MM.1S (cell line): ENCODE results near the gene NSUN4.

Experiments used
- DNase-seq: peaks from one replicate; pipeline ENCODE4 v3.0.0-alpha.2; 2015
- H2AFZ ChIP-seq: fragments of 300-600 bp; sonication (generic); 2 replicates; pipeline ENCODE4 v1.6.0; 2016; ENCODE audit warnings: antibody characterized with exemption, low read length
- H3F3A ChIP-seq: fragments of 300-600 bp; sonication (generic); 2 replicates; pipeline ENCODE4 v1.6.1; 2016; ENCODE audit warnings: mild to moderate bottlenecking, antibody characterized with exemption, low read length, moderate library complexity, mixed read lengths; ENCODE audit not compliant: insufficient read depth
- H3K27ac ChIP-seq: fragments of 300-600 bp; sonication (generic); 2 replicates; pipeline ENCODE4 v1.5.1; 2016; ENCODE audit warnings: mild to moderate bottlenecking, low read length
- H3K27me3 ChIP-seq: fragments of 300-600 bp; sonication (generic); replicated peaks from 2 replicates; pipeline ENCODE4 v1.6.0; 2016; ENCODE audit warnings: low read length; ENCODE audit not compliant: insufficient read depth
- H3K36me3 ChIP-seq: fragments of 300-600 bp; sonication (generic); replicated peaks from 2 replicates; pipeline ENCODE4 v1.6.1; 2016; ENCODE audit warnings: mild to moderate bottlenecking, low read length, mixed read lengths; ENCODE audit not compliant: insufficient read depth
- H3K4me1 ChIP-seq: fragments of 300-600 bp; sonication (generic); 2 replicates; pipeline ENCODE4 v1.6.1; 2016; ENCODE audit warnings: low read length, mixed read lengths
- H3K4me2 ChIP-seq: fragments of 300-600 bp; sonication (generic); 2 replicates; pipeline ENCODE4 v1.6.0; 2016; ENCODE audit warnings: low read depth, low read length
- H3K4me3 ChIP-seq: fragments of 300-600 bp; sonication (generic); 2 replicates; pipeline ENCODE4 v1.5.1; 2016; ENCODE audit warnings: low read length, mixed read lengths
- H3K79me2 ChIP-seq: fragments of 300-600 bp; sonication (generic); 2 replicates; pipeline ENCODE4 v1.6.1; 2016; ENCODE audit warnings: mixed run types, low read length, mixed read lengths
- H3K9ac ChIP-seq: fragments of 300-600 bp; sonication (generic); 2 replicates; pipeline ENCODE4 v1.6.1; 2016; ENCODE audit warnings: low read length, mixed read lengths
- H3K9me2 ChIP-seq: fragments of 300-600 bp; sonication (generic); replicated peaks from 2 replicates; pipeline ENCODE4 v1.6.1; 2016; ENCODE audit warnings: mild to moderate bottlenecking, low read length, mixed read lengths; ENCODE audit not compliant: insufficient read depth
- H3K9me3 ChIP-seq: fragments of 300-600 bp; sonication (generic); replicated peaks from 2 replicates; pipeline ENCODE4 v1.6.1; 2016; ENCODE audit warnings: mild to moderate bottlenecking, low read length, mixed read lengths; ENCODE audit not compliant: insufficient read depth
- H4K20me1 ChIP-seq: fragments of 300-600 bp; sonication (generic); 2 replicates; pipeline ENCODE4 v1.6.1; 2016; ENCODE audit warnings: mild to moderate bottlenecking, low read length, moderate library complexity, mixed read lengths; ENCODE audit not compliant: insufficient read depth
- CTCF ChIP-seq: fragments of 300-600 bp; sonication (generic); IDR thresholded peaks from 2 replicates; pipeline ENCODE4 v1.5.1; 2016; ENCODE audit warnings: antibody characterized with exemption, low read length, mixed read lengths
- EZH2 ChIP-seq: fragments of 300-600 bp; sonication (generic); optimal IDR thresholded peaks from 2 replicates; pipeline ENCODE3; 2017; ENCODE audit warnings: low read depth, mild to moderate bottlenecking, antibody characterized with exemption, low read length, mixed read lengths
- EZH2phosphoT487 ChIP-seq: fragments of 300-600 bp; sonication (generic); IDR thresholded peaks from 2 replicates; pipeline ENCODE4 v1.6.1; 2018; ENCODE audit warnings: antibody characterized with exemption, low read length

Gene NSUN4

GRCh38 chr1:46368791-46369190 is 28.2 kb downstream of the NSUN4 start:
- H3F3A ChIP-seq: no peaks in the 10 kb centered on the region
- H3K9me2 ChIP-seq: no peaks in the 10 kb centered on the region
- no peaks in the 10 kb centered on the region for H3K36me3 ChIP-seq
- H3K4me3 ChIP-seq: no peak overlapping the region
- no peak for TF ChIP-seq EZH2
- TF ChIP-seq CTCF: no peak
- no peak for TF ChIP-seq EZH2phosphoT487
- H3K27me3 ChIP-seq: no peaks in the 10 kb centered on the region
- DNase-seq: no peak
- H3K27ac ChIP-seq: no peak overlapping the region
- H2AFZ ChIP-seq: no peak overlapping the region
- H3K79me2 ChIP-seq: no peaks in the 10 kb centered on the region
- no peaks in the 10 kb centered on the region for H4K20me1 ChIP-seq
- H3K9ac ChIP-seq: no peak overlapping the region
- no peaks in the 10 kb centered on the region for H3K9me3 ChIP-seq
- no peak overlapping the region for H3K4me2 ChIP-seq
- H3K4me1 ChIP-seq: peaks cover 4% of the 10 kb centered on the region; the same call in 1 of the 2 replicates

GRCh38 chr1:46369542-46370213 is 29.1 kb downstream of the NSUN4 start:
- H4K20me1 ChIP-seq: no peaks in the 10 kb centered on the region
- TF ChIP-seq EZH2phosphoT487 (no peak), CTCF (no peak), EZH2 (no peak)
- DNase-seq: no peak
- H2AFZ ChIP-seq: no peak overlapping the region
- H3K4me1 ChIP-seq: peaks cover 4% of the 10 kb centered on the region; the same call in 1 of the 2 replicates
- no peak overlapping the region for H3K9ac ChIP-seq
- H3K27ac ChIP-seq: no peak overlapping the region
- H3K9me2 ChIP-seq: no peaks in the 10 kb centered on the region
- H3K79me2 ChIP-seq: no peaks in the 10 kb centered on the region
- no peak overlapping the region for H3K4me2 ChIP-seq
- no peaks in the 10 kb centered on the region for H3F3A ChIP-seq
- no peaks in the 10 kb centered on the region for H3K9me3 ChIP-seq
- H3K4me3 ChIP-seq: no peak overlapping the region
- H3K36me3 ChIP-seq: no peaks in the 10 kb centered on the region
- H3K27me3 ChIP-seq: no peaks in the 10 kb centered on the region

- H4K20me1 ChIP-seq: no peaks in the 10 kb centered on the region
- H2AFZ ChIP-seq: no peak overlapping the region
- no peak overlapping the region for H3K27ac ChIP-seq
- TF ChIP-seq CTCF (no peak), EZH2 (no peak), EZH2phosphoT487 (no peak)
- H3K36me3 ChIP-seq: no peaks in the 10 kb centered on the region
- H3K4me2 ChIP-seq: no peak overlapping the region
- H3K9ac ChIP-seq: no peak overlapping the region
- H3K4me1 ChIP-seq: peaks cover 4% of the 10 kb centered on the region; the same call in 1 of the 2 replicates
- DNase-seq: no peak
- no peaks in the 10 kb centered on the region for H3K79me2 ChIP-seq
- no peaks in the 10 kb centered on the region for H3F3A ChIP-seq
- H3K4me3 ChIP-seq: no peak overlapping the region
- H3K9me3 ChIP-seq: no peaks in the 10 kb centered on the region
- H3K27me3 ChIP-seq: no peaks in the 10 kb centered on the region
- no peaks in the 10 kb centered on the region for H3K9me2 ChIP-seq
These were observed 29.6 kb downstream of the NSUN4 start for GRCh38 chr1:46370214-46370633.
